Smooth muscle cell of trachea (primary cell): ENCODE results near the gene LRAT. TPM values are rescaled to one million over a fixed set of nuclear protein-coding genes. Genes with fewer than 3 reads are reported as not detected.

Experiments used
- total RNA-seq: library from RNA; depleted of rRNA; stranded (reverse); fragments of >200 nt; gene quantifications from 2 replicates; pipeline ENCODE4 v1.2.1, GENCODE V29; 2014

Gene LRAT
- total RNA-seq = under 0.01 and 0.15 TPM in 2 replicates

GRCh38 chr4:154743683-154744340 is at the start of gene LRAT:
Gene LRAT (plus strand): TSS chr4:154744000. CDS start chr4:154744327, 327 bp downstream.

GRCh38 chr4:154781126-154781982 is 37.6 kb downstream of the LRAT start, which contains the start of gene RBM46:
Gene RBM46 (plus strand): TSS chr4:154781272. CDS start chr4:154796753, 15,481 bp downstream.

Other genes with a start within 250 kb of the LRAT start
- gene PLRG1, start 193.6 kb upstream of the LRAT start, total RNA-seq = 87.8 and 119 TPM in 2 replicates
- gene FGB, start 181.0 kb upstream of the LRAT start, total RNA-seq = not detected in 2 replicates
- gene FGA, start 153.3 kb upstream of the LRAT start, total RNA-seq = not detected in 2 replicates
- gene FGG, start 131.3 kb upstream of the LRAT start, total RNA-seq = not detected in 2 replicates
- 0.15 and 0.17 TPM in 2 replicates for gene RBM46, start 37.3 kb downstream of the LRAT start, total RNA-seq